Prostate gland (tissue), 2 donors: ENCODE results near the gene CLDN22. TPM values are rescaled to one million over a fixed set of nuclear protein-coding genes. Genes with fewer than 3 reads are reported as not detected.

ENCODE experiments used
- DNase-seq: peaks from one replicate; pipeline ENCODE4 v3.0.0-alpha.2; 2019; ENCODE audit warnings: low spot score
- H3K27ac ChIP-seq, 2 donors: fragments of 200-600 bp; sonication (generic); 2 replicates each; pipeline ENCODE4 v1.5.1; 2017 to 2019
- H3K27me3 ChIP-seq: fragments of 200-600 bp; sonication (generic); replicated peaks from 2 replicates; pipeline ENCODE4 v1.5.1; 2019; ENCODE audit not compliant: insufficient read depth
- H3K36me3 ChIP-seq, 2 donors: fragments of 200-600 bp; sonication (generic); 1 replicate in 1 of 2; 2 replicates in 1 of 2; pipeline versions ENCODE4 v1.5.1 to v1.8.1; 2017 to 2019
- H3K4me1 ChIP-seq: fragments of 200-600 bp; sonication (generic); replicated peaks from 2 replicates; pipeline ENCODE4 v1.5.1; 2019
- H3K4me3 ChIP-seq, 2 donors: fragments of 200-600 bp; sonication (generic); 2 replicates each; pipeline ENCODE4 v1.5.1; 2017 to 2019
- H3K9me3 ChIP-seq: fragments of 200-600 bp; sonication (generic); 2 replicates; pipeline ENCODE4 v1.5.1; 2017
- CTCF ChIP-seq, 4 experiments: fragments of 200-600 bp in 2 of 4; fragments of 450-650 bp in 2 of 4; sonication (generic) in 2 of 4; IDR thresholded peaks; 1 replicate in 3 of 4; 2 replicates in 1 of 4; pipeline ENCODE4 v1.5.1; 2016 to 2019; ENCODE audit warnings: antibody characterized with exemption in 4 of 4, mild to moderate bottlenecking in 2 of 4, moderate library complexity in 2 of 4
- POLR2A ChIP-seq: fragments of 450-650 bp; IDR thresholded peaks from one replicate; pipeline ENCODE4 v1.6.1; 2016; ENCODE audit warnings: antibody characterized with exemption, mild to moderate bottlenecking
- POLR2AphosphoS5 ChIP-seq: sonication (generic); formaldehyde crosslinking; IDR thresholded peaks from one replicate; pipeline ENCODE4 v1.6.1; 2017; ENCODE audit warnings: antibody characterized with exemption
- WGBS: methylation state at CpG from one replicate; pipeline ENCODE4 v1.1.5; 2018; 5-methylcytosine and 5-hydroxymethylcytosine counted together
- intact Hi-C: fragments of 100-400 bp; cut with DNase I; formaldehyde crosslinking; loops from one replicate; pipeline ENCODE4 v1.14.2; 2022
- total RNA-seq, 2 donors: library from RNA; depleted of rRNA; stranded (reverse); fragments of >200 nt; gene quantifications; one replicate each; pipeline ENCODE4 v1.1.0, GENCODE V29; 2016

The CLDN22 gene
- total RNA-seq, 2 donors from 2014 or later = not detected

GRCh38 chr4:183289688-183290087 is 30.4 kb downstream of the CLDN22 start:
- Histone ChIP-seq H3K27ac (no peak overlapping the region), H3K4me3 (no peak overlapping the region), H3K27me3 (no peaks in the 10 kb centered on the region), H3K9me3 (no peaks in the 10 kb centered on the region), H3K4me1 (no peaks in the 10 kb centered on the region), H3K36me3 (no peaks in the 10 kb centered on the region)
- intact Hi-C loops = no loop called here
- TF ChIP-seq POLR2A (no peak), POLR2AphosphoS5 (no peak), CTCF (IDR thresholded peaks at IDR 0.05) (no peak)
- 94% methylated on average over 5 of the region's 5 CpGs for WGBS
- DNase-seq = no peak

- no peaks in the 10 kb centered on the region for H3K4me1 ChIP-seq
- no peaks in the 10 kb centered on the region for H3K27me3 ChIP-seq
- WGBS = 97% methylated on average over 2 of the region's 2 CpGs
- no peak overlapping the region for H3K27ac ChIP-seq
- no peaks in the 10 kb centered on the region for H3K36me3 ChIP-seq
- H3K9me3 ChIP-seq = no peaks in the 10 kb centered on the region
- TF ChIP-seq CTCF (IDR thresholded peaks at IDR 0.05) (no peak), POLR2A (no peak)
- no peak for DNase-seq
- intact Hi-C loops = no loop called here
- no peak overlapping the region for H3K4me3 ChIP-seq
Measured at GRCh38 chr4:183288955-183289354, 31.1 kb downstream of the CLDN22 start.

GRCh38 chr4:183287677-183288076 is 32.4 kb downstream of the CLDN22 start:
- WGBS = 95% methylated on average over 6 of the region's 6 CpGs
- Histone ChIP-seq H3K9me3 (no peaks in the 10 kb centered on the region), H3K36me3 (no peaks in the 10 kb centered on the region), H3K27ac (no peak overlapping the region), H3K4me1 (no peaks in the 10 kb centered on the region), H3K4me3 (no peak overlapping the region), H3K27me3 (no peaks in the 10 kb centered on the region)
- intact Hi-C loops = no loop called here
- TF ChIP-seq POLR2A = no peak
- TF ChIP-seq CTCF (IDR thresholded peaks at IDR 0.05) = no peak
- no peak for TF ChIP-seq POLR2AphosphoS5
- no peak for DNase-seq

GRCh38 chr4:183287309-183287659 is 32.8 kb downstream of the CLDN22 start:
- intact Hi-C loops = no loop called here
- no peaks in the 10 kb centered on the region for H3K4me1 ChIP-seq
- DNase-seq = no peak
- no peaks in the 10 kb centered on the region for H3K9me3 ChIP-seq
- no peaks in the 10 kb centered on the region for H3K36me3 ChIP-seq
- no peak overlapping the region for H3K27ac ChIP-seq
- no peak overlapping the region for H3K4me3 ChIP-seq
- TF ChIP-seq POLR2A (no peak), POLR2AphosphoS5 (no peak)
- no peaks in the 10 kb centered on the region for H3K27me3 ChIP-seq
- whole genome bisulfite sequencing = 90% methylated on average over 2 of the region's 2 CpGs

- H3K4me3 ChIP-seq = no peak overlapping the region
- DNase-seq = no peak
- no peak overlapping the region for H3K27ac ChIP-seq
- 95% methylated on average over 11 of the region's 11 CpGs for WGBS
- TF ChIP-seq CTCF (IDR thresholded peaks at IDR 0.05) (no peak), POLR2AphosphoS5 (no peak), POLR2A (no peak)
- no peaks in the 10 kb centered on the region for H3K27me3 ChIP-seq
- H3K36me3 ChIP-seq = no peaks in the 10 kb centered on the region
- no peaks in the 10 kb centered on the region for H3K4me1 ChIP-seq
- no peaks in the 10 kb centered on the region for H3K9me3 ChIP-seq
- intact Hi-C loops = no loop called here
Measured at GRCh38 chr4:183286590-183287308, 33.3 kb downstream of the CLDN22 start.
